ENCODE measurements around the gene BPIFB3. TPM values are rescaled to one million over a fixed set of nuclear protein-coding genes. Genes with fewer than 3 reads are reported as not detected.
A peak's percentile ranks its signal among the peaks of the same experiment; 100 is the strongest.

The BPIFB3 gene
- total and polyA plus RNA-seq, 9 of the 15 experiments (the other 6 are each of a cell fraction or from before 2014, with no cell fraction given): not detected

DNA sequence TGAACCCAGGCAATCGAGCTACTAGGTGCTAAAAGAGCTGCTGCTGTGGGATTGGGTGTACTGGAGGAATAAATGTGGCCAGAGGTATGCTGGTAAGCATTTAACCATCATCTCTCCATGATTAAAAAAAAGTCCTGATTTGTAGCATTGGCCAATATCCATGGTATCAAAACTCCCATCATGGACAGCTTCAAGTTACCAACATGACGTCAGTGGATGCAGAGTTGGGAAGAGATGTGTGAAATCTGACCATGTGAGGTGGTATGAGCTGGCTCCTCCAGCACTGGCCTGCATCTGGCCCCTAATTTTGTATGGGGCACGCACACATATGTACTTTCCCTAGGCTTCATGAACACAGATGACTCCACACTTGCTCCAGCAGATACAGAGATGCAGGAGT is 37.4 kb downstream of the BPIFB3 start:
- no peak for TF ChIP-seq HSF4 (CRISPR knock-in tag; IDR thresholded peaks at IDR 0.05; ENCODE audit: borderline replicate concordance)
- no peak for TF ChIP-seq GATAD2B (IDR thresholded peaks at IDR 0.05; ENCODE audit: borderline replicate concordance)
- Histone ChIP-seq H3K36me3 (ENCODE audit: control insufficient read depth, insufficient read depth, low read length) (no peaks in the 10 kb centered on the region), H3K9me1 (ENCODE audit: control insufficient read depth, insufficient read depth, low read length) (no peaks in the 10 kb centered on the region), H3K4me2 (ENCODE audit: insufficient read depth, low read length) (no peak overlapping the region), H4K20me1 (replicated peaks; ENCODE audit: control insufficient read depth, insufficient read depth, low read length) (0 out of 2 replicates have a peak, but pooled peaks cover 3% of the 10 kb centered on the region), H2AFZ (ENCODE audit: low read depth, low read length) (no peak overlapping the region), H3K79me2 (ENCODE audit: control insufficient read depth, insufficient read depth, low read length) (no peaks in the 10 kb centered on the region), H3K27me3 (ENCODE audit: control insufficient read depth in 2 of 2, insufficient read depth in 2 of 2, low read length in 2 of 2) (peaks cover 7 to 34% of the 10 kb centered on the region in 2 experiments; a peak in 4 of 5 replicates), H3K9ac (ENCODE audit: insufficient read depth in 1 of 2, low read depth in 2 of 2, low read length in 2 of 2) (no peak overlapping the region), H3K4me3 (no peak overlapping the region), H3K27ac (ENCODE audit: extremely low read depth, low read depth, low read length) (no peak overlapping the region), H3K9me3 (replicated peaks; ENCODE audit: control insufficient read depth, insufficient read depth, low read depth, low read length) (no peaks in the 10 kb centered on the region), H3K4me1 (replicated peaks in 1 of 2; ENCODE audit: control insufficient read depth in 2 of 2, insufficient read depth in 2 of 2, low read length in 2 of 2) (no peaks in the 10 kb centered on the region)
- no peak for DNase-seq (ENCODE audit: extremely low read depth in 1 of 4, low spot score in 3 of 4)
- no TSS peak for BruUV-seq (replicated peaks)
- in situ Hi-C loops (cut with MboI): loop anchor here (10.0 kb wide), 1 partner anchor 204 kb away; no protein-coding TSS in a partner anchor
- FAIRE-seq: no peak
- ATAC-seq: no peak
- WGBS (ENCODE audit: insufficient coverage, low coverage, missing lambda C conversion rate): 0% methylated on average over 3 of the region's 3 CpGs
- CTCF ChIA-PET (ENCODE audit: low intra/inter-chr PET ratio): no interaction called here
- intact Hi-C loops (cut with micrococcal nuclease): loop anchor here (10.0 kb wide), 1 partner anchor 296 kb away; no protein-coding TSS in a partner anchor
- POLR2A ChIA-PET: no interaction called here

DNA sequence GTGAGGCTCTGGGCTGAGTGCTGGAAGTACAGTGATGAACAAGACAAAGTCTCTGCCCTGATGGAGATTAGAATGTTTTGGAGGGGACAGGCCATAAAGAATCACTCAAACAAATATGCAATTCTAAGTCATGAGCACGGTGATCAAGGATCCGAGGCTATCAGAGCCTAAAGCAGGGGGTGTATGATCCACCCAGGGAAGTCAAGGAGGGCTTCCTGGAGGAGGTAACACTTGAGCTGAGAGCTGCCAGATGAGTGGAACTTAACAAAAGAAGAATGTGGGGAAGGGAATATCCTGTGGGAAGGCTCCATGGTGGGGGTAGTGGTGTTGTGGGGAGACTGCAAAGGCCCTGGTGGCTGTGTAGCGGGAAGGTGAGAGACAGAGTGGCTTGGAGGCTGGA is 38.0 kb downstream of the BPIFB3 start:
- POLR2A ChIA-PET: no interaction called here
- TF ChIP-seq EHMT2 (IDR thresholded peaks at IDR 0.05) (no peak), CBX2 (IDR thresholded peaks at IDR 0.05; ENCODE audit: insufficient read depth, low read length, poor library complexity, severe bottlenecking) (no peak), TAF15 (IDR thresholded peaks at IDR 0.05; ENCODE audit: low read depth, low read length) (no peak), ZNF217 (CRISPR knock-in tag; IDR thresholded peaks at IDR 0.05) (no peak), NRF1 (conservative IDR thresholded peaks at IDR 0.05 in 1 of 2, IDR thresholded peaks at IDR 0.05 in 1 of 2) (no peak), RBM25 (IDR thresholded peaks at IDR 0.05; ENCODE audit: low read depth, low read length, severe bottlenecking) (peak; percentile 60), ZNF41 (CRISPR knock-in tag; conservative IDR thresholded peaks at IDR 0.05) (no peak), ZNF239 (CRISPR knock-in tag; IDR thresholded peaks at IDR 0.05) (no peak), ZBED1 (IDR thresholded peaks at IDR 0.05) (no peak), PHB2 (IDR thresholded peaks at IDR 0.05; ENCODE audit: low read depth) (no peak), ZFP36 (IDR thresholded peaks at IDR 0.05; ENCODE audit: low read depth, low read length, partially characterized antibody) (peak; percentile 97), ZNF717 (CRISPR knock-in tag; IDR thresholded peaks at IDR 0.05) (no peak), NFRKB (IDR thresholded peaks at IDR 0.05; ENCODE audit: low read depth) (no peak)
- TF ChIP-seq, protein P1, sequence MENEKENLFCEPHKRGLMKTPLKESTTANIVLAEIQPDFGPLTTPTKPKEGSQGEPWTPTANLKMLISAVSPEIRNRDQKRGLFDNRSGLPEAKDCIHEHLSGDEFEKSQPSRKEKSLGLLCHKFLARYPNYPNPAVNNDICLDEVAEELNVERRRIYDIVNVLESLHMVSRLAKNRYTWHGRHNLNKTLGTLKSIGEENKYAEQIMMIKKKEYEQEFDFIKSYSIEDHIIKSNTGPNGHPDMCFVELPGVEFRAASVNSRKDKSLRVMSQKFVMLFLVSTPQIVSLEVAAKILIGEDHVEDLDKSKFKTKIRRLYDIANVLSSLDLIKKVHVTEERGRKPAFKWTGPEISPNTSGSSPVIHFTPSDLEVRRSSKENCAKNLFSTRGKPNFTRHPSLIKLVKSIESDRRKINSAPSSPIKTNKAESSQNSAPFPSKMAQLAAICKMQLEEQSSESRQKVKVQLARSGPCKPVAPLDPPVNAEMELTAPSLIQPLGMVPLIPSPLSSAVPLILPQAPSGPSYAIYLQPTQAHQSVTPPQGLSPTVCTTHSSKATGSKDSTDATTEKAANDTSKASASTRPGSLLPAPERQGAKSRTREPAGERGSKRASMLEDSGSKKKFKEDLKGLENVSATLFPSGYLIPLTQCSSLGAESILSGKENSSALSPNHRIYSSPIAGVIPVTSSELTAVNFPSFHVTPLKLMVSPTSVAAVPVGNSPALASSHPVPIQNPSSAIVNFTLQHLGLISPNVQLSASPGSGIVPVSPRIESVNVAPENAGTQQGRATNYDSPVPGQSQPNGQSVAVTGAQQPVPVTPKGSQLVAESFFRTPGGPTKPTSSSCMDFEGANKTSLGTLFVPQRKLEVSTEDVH (IDR thresholded peaks at IDR 0.05; ENCODE audit: low read depth, partially characterized antibody): no peak

More for the DNA sequence above, 38.0 kb downstream of the BPIFB3 start:
- Histone ChIP-seq H2AFZ (ENCODE audit: low read depth, low read length) (no peak overlapping the region), H3K36me3 (ENCODE audit: control insufficient read depth, insufficient read depth, low read length) (no peaks in the 10 kb centered on the region), H3K27ac (ENCODE audit: extremely low read depth, low read depth, low read length) (no peak overlapping the region), H3K27me3 (ENCODE audit: control insufficient read depth in 2 of 2, insufficient read depth in 2 of 2, low read length in 2 of 2) (peaks cover 2 to 29% of the 10 kb centered on the region in 2 experiments; a peak in 4 of 5 replicates), H3K4me1 (replicated peaks in 1 of 2; ENCODE audit: control insufficient read depth in 2 of 2, insufficient read depth in 2 of 2, low read length in 2 of 2) (no peaks in the 10 kb centered on the region), H3K9me3 (replicated peaks; ENCODE audit: control insufficient read depth, insufficient read depth, low read depth, low read length) (no peaks in the 10 kb centered on the region), H4K20me1 (replicated peaks; ENCODE audit: control insufficient read depth, insufficient read depth, low read length) (no peaks in the 10 kb centered on the region), H3K4me3 (no peak overlapping the region), H3K4me2 (ENCODE audit: insufficient read depth, low read length) (no peak overlapping the region), H3K9ac (ENCODE audit: insufficient read depth in 1 of 2, low read depth in 2 of 2, low read length in 2 of 2) (no peak overlapping the region), H3K9me1 (ENCODE audit: control insufficient read depth, insufficient read depth, low read length) (no peaks in the 10 kb centered on the region), H3K79me2 (ENCODE audit: control insufficient read depth, insufficient read depth, low read length) (no peaks in the 10 kb centered on the region)
- ATAC-seq (no peak), DNase-seq (ENCODE audit: extremely low read depth in 1 of 4, low spot score in 3 of 4) (no peak), FAIRE-seq (no peak)
- CTCF ChIA-PET (ENCODE audit: low intra/inter-chr PET ratio): interaction anchor here (0.7 kb wide), 1 partner anchor 1112 kb away, joined by 3 read pairs; no protein-coding TSS in a partner anchor
- in situ Hi-C loops (cut with MboI) (loop anchor here (10.0 kb wide), 1 partner anchor 203 kb away; no protein-coding TSS in a partner anchor), intact Hi-C loops (cut with micrococcal nuclease) (loop anchor here (10.0 kb wide), 1 partner anchor 297 kb away; no protein-coding TSS in a partner anchor)
- WGBS (ENCODE audit: insufficient coverage, low coverage, missing lambda C conversion rate): 3% methylated on average over 3 of the region's 3 CpGs
- BruUV-seq (replicated peaks): no TSS peak
